Right lobe of liver (tissue), 4 donors: Measurements from ENCODE around the gene TRAPPC3L.

ENCODE experiments used
- CTCF ChIP-seq, 4 donors: fragments of 200-600 bp in 3 of 4; fragments of 450-650 bp in 1 of 4; IDR thresholded peaks; one replicate each; pipeline versions ENCODE4 v1.5.1 to v1.8.0; 2016 to 2022; ENCODE audit warnings: antibody characterized with exemption in 4 of 4, mild to moderate bottlenecking in 2 of 4
- POLR2A ChIP-seq: fragments of 450-650 bp; IDR thresholded peaks from one replicate; pipeline ENCODE4 v1.6.1; 2017; ENCODE audit warnings: antibody characterized with exemption, mild to moderate bottlenecking
- donor health status: DM: no; HTN: no; CAD: no.
- donor health status: DM: no; HTN: no; CAD: no.
- donor health status: DM: no; HTN: yes; CAD: no.

GRCh38 chr6:116482780-116483179, 62.7 kb downstream of the TRAPPC3L start:
- no peak for TF ChIP-seq CTCF (IDR thresholded peaks at IDR 0.05)
- no peak for TF ChIP-seq POLR2A
